GM12873 (cell line): ENCODE measurements around the gene BMP2K.
A peak's percentile ranks its signal among the peaks of the same experiment; 100 is the strongest.

ENCODE experiments used
- CTCF ChIP-seq: IDR thresholded peaks from 2 replicates; pipeline ENCODE4 v1.5.1; 2012; ENCODE audit warnings: low read depth, mild to moderate bottlenecking, moderate library complexity, low read length, control low read depth; ENCODE audit not compliant: insufficient read depth; ENCODE audit errors: missing control alignments

Gene BMP2K

GRCh38 chr4:78846258-78846657 lies 70.1 kb downstream of the BMP2K start:
- TF ChIP-seq CTCF, result no peak

GRCh38 chr4:78862314-78862737 lies 86.2 kb downstream of the BMP2K start:
- TF ChIP-seq CTCF, result no peak

DNA sequence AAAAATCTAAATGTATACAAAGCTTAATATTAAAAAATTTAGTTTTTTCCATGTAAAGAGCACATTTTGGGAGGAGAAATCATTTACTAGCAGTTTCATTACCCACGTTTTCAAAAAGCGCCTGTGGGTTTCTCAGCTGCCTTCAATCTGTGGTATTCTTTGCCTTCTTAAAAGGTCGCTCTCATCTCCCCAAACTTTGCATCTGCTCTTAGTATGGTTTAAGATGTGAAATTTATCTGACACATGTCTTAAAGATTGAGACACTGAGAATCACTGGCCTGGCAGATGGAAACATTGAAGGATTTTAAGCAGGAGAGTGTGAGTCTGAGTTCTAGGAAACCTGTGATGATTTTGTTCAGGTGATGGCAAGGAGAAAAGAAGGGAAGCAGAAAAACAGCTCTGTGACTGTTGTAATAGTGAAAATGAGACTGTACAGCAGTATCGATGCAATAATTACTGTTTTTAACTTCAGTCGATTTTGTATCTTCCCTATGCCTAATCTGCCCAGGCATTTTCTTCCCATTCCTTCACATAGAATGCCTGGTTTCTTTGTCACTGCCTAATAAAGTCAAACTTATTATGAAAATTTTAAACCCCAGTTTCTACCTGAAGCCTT lies 87.2 kb downstream of the BMP2K start:
- TF ChIP-seq CTCF, result no peak

DNA sequence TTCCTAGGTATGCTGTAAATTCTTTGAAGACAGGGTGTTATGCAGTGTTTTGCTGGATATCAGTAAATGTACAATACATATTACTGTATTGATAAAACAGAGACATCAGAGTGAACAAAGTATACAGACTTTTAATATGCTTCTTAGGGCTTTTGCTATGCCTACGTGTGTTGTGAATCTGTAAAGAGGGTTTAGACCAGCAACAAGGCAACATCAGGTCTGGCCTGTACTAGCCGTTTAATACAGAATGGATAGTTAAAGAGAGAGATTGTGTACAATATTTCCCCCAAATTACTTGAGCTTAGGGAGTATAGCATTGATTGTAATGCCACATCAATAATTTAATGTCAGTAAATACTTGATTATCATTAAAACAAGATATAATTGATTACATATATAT lies 87.8 kb downstream of the BMP2K start:
- TF ChIP-seq CTCF, result no peak

GRCh38 chr4:78864405-78865024 lies 88.4 kb downstream of the BMP2K start:
- peak; percentile 56 for TF ChIP-seq CTCF

DNA sequence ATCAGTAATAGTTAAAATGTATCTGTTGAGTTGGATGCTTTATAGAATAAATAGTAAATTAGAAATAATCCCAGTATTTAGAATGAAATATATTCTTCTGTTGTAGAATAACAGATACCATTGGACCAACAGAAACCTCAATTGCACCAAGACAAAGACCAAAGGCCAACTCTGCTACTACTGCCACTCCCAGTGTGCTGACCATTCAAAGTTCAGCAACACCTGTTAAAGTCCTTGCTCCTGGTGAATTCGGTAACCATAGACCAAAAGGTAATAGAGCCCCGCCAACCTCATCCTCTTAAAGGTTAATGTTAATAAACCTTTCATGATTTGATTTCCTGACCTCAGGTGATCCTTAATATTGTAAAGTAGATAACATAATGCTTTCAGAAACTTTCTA lies 89.3 kb downstream of the BMP2K start:
- no peak for TF ChIP-seq CTCF

GRCh38 chr4:78870056-78870455 lies 93.9 kb downstream of the BMP2K start:
- TF ChIP-seq CTCF, result no peak
